Kidney epithelial cell (primary cell): Measurements from ENCODE around the gene SUMF1. TPM values are rescaled to one million over a fixed set of nuclear protein-coding genes. Genes with fewer than 3 reads are reported as not detected.

ENCODE experiments used
- DNase-seq: peaks from one replicate; pipeline ENCODE4 v3.0.0-alpha.2; 2010; ENCODE audit warnings: low read depth
- H3K27me3 ChIP-seq: 2 replicates; pipeline ENCODE4 v1.6.0; 2011; ENCODE audit warnings: low read length; ENCODE audit not compliant: control insufficient read depth, insufficient read depth
- H3K36me3 ChIP-seq: 2 replicates; pipeline ENCODE4 v1.5.1; 2011; ENCODE audit warnings: low read length; ENCODE audit not compliant: control insufficient read depth, insufficient read depth
- H3K4me3 ChIP-seq: 2 replicates; pipeline ENCODE4 v1.5.1; 2011; ENCODE audit warnings: low read depth, mild to moderate bottlenecking, control low read depth, low read length
- CTCF ChIP-seq: IDR thresholded peaks from 2 replicates; pipeline ENCODE4 v1.5.1; 2011; ENCODE audit warnings: mild to moderate bottlenecking, moderate library complexity, low read length, control low read depth, inconsistent platforms; ENCODE audit not compliant: insufficient read depth, poor library complexity, severe bottlenecking
- total RNA-seq: library from RNA; depleted of rRNA; stranded (reverse); fragments of >200 nt; gene quantifications from 2 replicates; pipeline ENCODE4 v1.2.3, GENCODE V29; 2015

The SUMF1 gene
- total RNA-seq, 1 donor from 2014 or later = 48.0 TPM

- no peak overlapping the region for H3K4me3 ChIP-seq
- no peaks in the 10 kb centered on the region for H3K27me3 ChIP-seq
- DNase-seq = no peak
- no peak for TF ChIP-seq CTCF
- H3K36me3 ChIP-seq = no peaks in the 10 kb centered on the region
Measured at GRCh38 chr3:4495294-4496086, 28.4 kb upstream of the SUMF1 start.

GRCh38 chr3:4494895-4495264 is 27.8 kb upstream of the SUMF1 start:
- Histone ChIP-seq H3K4me3 (no peak overlapping the region), H3K36me3 (no peaks in the 10 kb centered on the region), H3K27me3 (no peaks in the 10 kb centered on the region)
- no peak for DNase-seq
- no peak for TF ChIP-seq CTCF

GRCh38 chr3:4493941-4494894 is 27.1 kb upstream of the SUMF1 start:
- no peaks in the 10 kb centered on the region for H3K27me3 ChIP-seq
- peak overlapping the region; percentile 76 for H3K4me3 ChIP-seq
- no peaks in the 10 kb centered on the region for H3K36me3 ChIP-seq
- TF ChIP-seq CTCF = no peak
- DNase-seq = no peak

- no peaks in the 10 kb centered on the region for H3K27me3 ChIP-seq
- peak; percentile 94 for DNase-seq
- TF ChIP-seq CTCF = no peak
Measured at GRCh38 chr3:4493014-4493940, 26.2 kb upstream of the SUMF1 start, which contains the start of gene ITPR1. TSS of gene ITPR1 (plus strand) at chr3:4493348. CDS start at chr3:4516492, 23,144 bp downstream.

GRCh38 chr3:4492208-4493013 is 25.3 kb upstream of the SUMF1 start:
- TF ChIP-seq CTCF = no peak
- no peak for DNase-seq
- peak overlapping the region; percentile 76 for H3K4me3 ChIP-seq
- no peaks in the 10 kb centered on the region for H3K36me3 ChIP-seq
- no peaks in the 10 kb centered on the region for H3K27me3 ChIP-seq

More at GRCh38 chr3:4493014-4493940, 26.2 kb upstream of the SUMF1 start, which contains the start of gene ITPR1:
- no peaks in the 10 kb centered on the region for H3K36me3 ChIP-seq
- H3K4me3 ChIP-seq = peak within 1 kb of the TSS; percentile 76
